OCI-LY3 (cell line): ENCODE results near the gene SLC19A1.

Experiments
- H2AFZ ChIP-seq: fragments of 200-600, 300-600 bp; shearing (Covaris generic); 2 replicates; pipeline ENCODE4 v1.6.0; 2014; ENCODE audit warnings: antibody characterized with exemption, low read depth, low read length
- H3K27ac ChIP-seq: fragments of 200-600, 300-600 bp; sonication (generic); 2 replicates; pipeline ENCODE4 v1.5.1; 2014; ENCODE audit warnings: mild to moderate bottlenecking, low read length, moderate library complexity, mixed read lengths
- H3K27me3 ChIP-seq: fragments of 200-600, 300-600 bp; sonication (generic); 2 replicates; pipeline ENCODE4 v1.6.1; 2014; ENCODE audit warnings: low read depth, low read length, mixed read lengths
- H3K36me3 ChIP-seq: fragments of 200-600, 300-600 bp; sonication (generic); replicated peaks from 2 replicates; pipeline ENCODE3; 2014; ENCODE audit warnings: low read depth, low read length, mixed read lengths
- H3K4me1 ChIP-seq: fragments of 300-600, 200-600 bp; sonication (generic); 2 replicates; pipeline ENCODE4 v1.6.1; 2014; ENCODE audit warnings: low read length, mixed read lengths
- H3K4me2 ChIP-seq: fragments of 200-600, 300-600 bp; sonication (generic); 2 replicates; pipeline ENCODE4 v1.6.1; 2014; ENCODE audit warnings: low read length, mixed read lengths
- H3K4me3 ChIP-seq: fragments of 300-600, 200-600 bp; sonication (generic); 2 replicates; pipeline ENCODE4 v1.5.1; 2014; ENCODE audit warnings: antibody characterized with exemption, mild to moderate bottlenecking, low read length, moderate library complexity
- H3K79me2 ChIP-seq: fragments of 300-600, 200-600 bp; shearing (Covaris generic); 2 replicates; pipeline ENCODE4 v1.6.1; 2014; ENCODE audit warnings: mild to moderate bottlenecking, low read length, mixed read lengths
- H3K9ac ChIP-seq: fragments of 300-600, 200-600 bp; shearing (Covaris generic); 2 replicates; pipeline ENCODE4 v1.6.0; 2014; ENCODE audit warnings: mild to moderate bottlenecking, low read length, moderate library complexity
- H3K9me3 ChIP-seq: fragments of 200-600, 300-600 bp; shearing (Covaris generic); 2 replicates; pipeline ENCODE4 v1.6.1; 2014; ENCODE audit warnings: low read length, mixed read lengths; ENCODE audit not compliant: insufficient read depth
- H4K20me1 ChIP-seq: fragments of 200-600, 300-600 bp; sonication (generic); 2 replicates; pipeline ENCODE4 v1.6.1; 2016; ENCODE audit warnings: low read length, mixed read lengths; ENCODE audit not compliant: insufficient read depth
- EZH2phosphoT487 ChIP-seq: fragments of 200-600 bp; shearing (Covaris generic); IDR thresholded peaks from 2 replicates; pipeline ENCODE4 v1.6.1; 2018; ENCODE audit warnings: antibody characterized with exemption, mixed run types, low read depth
- TF ChIP-seq, protein P1 (sequence below): fragments of 200-600, 300-600 bp; sonication (generic); IDR thresholded peaks from 2 replicates; pipeline ENCODE4 v1.5.1; 2014; ENCODE audit warnings: antibody characterized with exemption, low read length, low read depth

The SLC19A1 gene

DNA sequence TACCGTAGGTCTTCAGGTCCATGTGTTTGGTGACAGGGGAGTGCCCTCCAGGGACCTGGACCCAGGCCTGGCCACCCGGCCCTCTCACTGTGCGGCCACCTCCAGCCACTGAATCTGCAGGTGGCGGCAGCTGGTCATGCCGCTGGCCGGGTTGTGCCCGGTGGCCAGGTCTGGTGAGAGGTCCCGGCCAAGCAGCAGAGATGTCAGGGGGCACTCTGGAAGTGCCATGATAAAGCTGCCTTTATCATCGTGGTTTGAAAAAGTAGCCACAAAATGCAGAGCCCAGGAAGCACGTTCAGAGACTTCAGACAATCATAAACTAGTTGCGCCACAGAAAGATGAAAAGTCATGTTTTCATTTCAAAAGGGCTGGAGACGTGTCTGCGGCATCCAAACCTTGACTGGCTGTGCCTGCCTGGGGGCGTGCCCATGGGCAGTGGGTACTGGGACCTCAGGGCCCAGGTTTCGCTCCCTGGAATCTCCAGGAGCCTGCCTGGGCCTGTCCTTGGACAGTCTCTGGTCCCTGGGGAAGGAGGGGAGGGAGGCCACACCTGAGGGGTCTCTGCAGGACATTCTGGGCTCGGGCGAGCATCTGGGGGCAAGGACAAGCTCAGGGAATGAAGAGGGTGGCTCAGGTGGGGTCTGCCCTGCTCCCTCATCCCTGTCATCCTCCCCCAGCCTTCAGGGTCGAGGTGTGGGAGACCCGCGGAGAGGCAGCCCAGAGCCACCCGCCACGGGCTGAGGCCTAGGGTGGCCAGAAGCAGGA lies 92.4 kb downstream of the SLC19A1 start:
- Histone ChIP-seq H3K4me1 (no peaks in the 10 kb centered on the region), H3K9ac (no peak overlapping the region), H3K9me3 (no peaks in the 10 kb centered on the region), H3K27me3 (no peaks in the 10 kb centered on the region), H3K36me3 (no peaks in the 10 kb centered on the region), H3K4me3 (no peak overlapping the region), H4K20me1 (no peaks in the 10 kb centered on the region), H3K4me2 (no peak overlapping the region), H3K79me2 (no peaks in the 10 kb centered on the region), H3K27ac (no peak overlapping the region), H2AFZ (no peak overlapping the region)
- TF ChIP-seq, protein P1, sequence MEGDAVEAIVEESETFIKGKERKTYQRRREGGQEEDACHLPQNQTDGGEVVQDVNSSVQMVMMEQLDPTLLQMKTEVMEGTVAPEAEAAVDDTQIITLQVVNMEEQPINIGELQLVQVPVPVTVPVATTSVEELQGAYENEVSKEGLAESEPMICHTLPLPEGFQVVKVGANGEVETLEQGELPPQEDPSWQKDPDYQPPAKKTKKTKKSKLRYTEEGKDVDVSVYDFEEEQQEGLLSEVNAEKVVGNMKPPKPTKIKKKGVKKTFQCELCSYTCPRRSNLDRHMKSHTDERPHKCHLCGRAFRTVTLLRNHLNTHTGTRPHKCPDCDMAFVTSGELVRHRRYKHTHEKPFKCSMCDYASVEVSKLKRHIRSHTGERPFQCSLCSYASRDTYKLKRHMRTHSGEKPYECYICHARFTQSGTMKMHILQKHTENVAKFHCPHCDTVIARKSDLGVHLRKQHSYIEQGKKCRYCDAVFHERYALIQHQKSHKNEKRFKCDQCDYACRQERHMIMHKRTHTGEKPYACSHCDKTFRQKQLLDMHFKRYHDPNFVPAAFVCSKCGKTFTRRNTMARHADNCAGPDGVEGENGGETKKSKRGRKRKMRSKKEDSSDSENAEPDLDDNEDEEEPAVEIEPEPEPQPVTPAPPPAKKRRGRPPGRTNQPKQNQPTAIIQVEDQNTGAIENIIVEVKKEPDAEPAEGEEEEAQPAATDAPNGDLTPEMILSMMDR = no peak
- no peak for TF ChIP-seq EZH2phosphoT487

DNA sequence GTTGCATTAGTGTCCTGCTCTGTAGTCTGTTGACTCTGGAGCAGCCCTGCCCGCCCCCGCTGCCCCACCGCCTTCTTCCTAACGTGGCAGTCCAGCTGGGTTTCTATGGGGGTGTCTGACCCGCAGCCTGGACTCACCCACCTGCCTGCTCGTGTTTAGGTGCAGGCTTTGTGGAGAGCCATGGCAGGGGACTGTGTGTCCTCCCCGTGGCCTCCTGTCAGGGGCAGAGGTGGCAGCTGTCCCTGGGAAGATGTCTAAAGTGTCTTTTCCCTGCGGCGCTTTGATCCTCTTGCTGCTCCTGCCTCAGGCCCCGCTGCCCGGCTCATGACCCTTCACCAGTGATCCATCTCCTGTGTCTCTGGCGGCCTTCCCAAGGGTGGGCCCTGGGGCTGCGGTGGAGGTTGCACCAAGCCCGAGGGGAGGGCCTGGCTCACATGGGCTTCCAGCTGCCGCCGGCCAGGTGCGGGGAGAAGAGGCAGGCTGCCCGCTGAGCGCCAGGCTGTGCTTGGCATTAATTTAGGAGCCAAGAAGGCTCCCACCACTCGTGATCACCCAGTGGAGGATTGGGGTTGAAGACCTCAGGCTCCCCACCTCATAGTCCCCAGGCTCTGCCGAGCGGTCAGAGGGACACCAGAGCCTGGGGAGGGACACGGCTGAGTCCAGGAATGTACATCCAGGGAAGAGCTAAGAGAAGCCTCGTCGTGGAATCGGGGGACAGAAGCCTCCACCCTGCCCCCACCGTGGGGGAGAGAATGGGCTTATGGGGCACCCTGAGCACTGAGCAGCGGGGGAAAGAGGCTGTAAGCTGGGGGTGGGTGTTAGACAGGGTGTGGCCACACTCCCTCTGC lies 93.2 kb downstream of the SLC19A1 start:
- no peak overlapping the region for H3K4me2 ChIP-seq
- TF ChIP-seq EZH2phosphoT487 = no peak
- TF ChIP-seq, protein P1 = no peak
- H3K9ac ChIP-seq = no peak overlapping the region
- H3K27ac ChIP-seq = no peak overlapping the region
- no peak overlapping the region for H3K4me3 ChIP-seq
- H3K79me2 ChIP-seq = no peaks in the 10 kb centered on the region
- no peaks in the 10 kb centered on the region for H3K36me3 ChIP-seq
- no peak overlapping the region for H2AFZ ChIP-seq
- H3K4me1 ChIP-seq = no peaks in the 10 kb centered on the region
- H4K20me1 ChIP-seq = no peaks in the 10 kb centered on the region
- no peaks in the 10 kb centered on the region for H3K9me3 ChIP-seq
- H3K27me3 ChIP-seq = no peaks in the 10 kb centered on the region

DNA sequence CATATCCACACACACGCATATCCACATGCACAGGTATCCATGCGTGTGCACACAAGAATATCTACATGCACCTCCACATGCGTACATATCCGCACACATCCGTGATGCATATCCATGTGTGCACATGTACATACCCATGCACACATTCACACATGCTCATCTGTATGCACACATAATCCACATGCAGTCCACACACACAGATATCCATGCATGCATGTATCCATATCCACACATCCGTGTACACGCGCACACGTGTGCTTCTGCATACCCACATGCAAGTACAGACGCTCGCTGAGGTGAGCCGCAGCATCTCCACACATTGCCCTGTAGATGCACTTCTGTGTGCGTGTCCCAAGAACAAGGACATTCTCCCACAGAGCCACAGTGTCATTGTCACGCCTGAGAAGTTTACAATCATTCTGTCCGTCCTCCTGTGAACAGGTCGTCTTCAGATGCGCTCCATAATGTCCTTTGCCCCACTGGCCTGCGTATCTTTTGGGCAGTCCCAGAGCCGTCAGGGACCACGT lies 93.9 kb downstream of the SLC19A1 start:
- H3K4me3 ChIP-seq = no peak overlapping the region
- no peaks in the 10 kb centered on the region for H3K79me2 ChIP-seq

More for the DNA sequence above, 93.9 kb downstream of the SLC19A1 start:
- Histone ChIP-seq H2AFZ (no peak overlapping the region), H3K27ac (no peak overlapping the region), H4K20me1 (no peaks in the 10 kb centered on the region), H3K9me3 (no peaks in the 10 kb centered on the region), H3K4me2 (no peak overlapping the region), H3K4me1 (no peaks in the 10 kb centered on the region), H3K36me3 (no peaks in the 10 kb centered on the region), H3K9ac (no peak overlapping the region), H3K27me3 (no peaks in the 10 kb centered on the region)
- TF ChIP-seq EZH2phosphoT487 = no peak
- TF ChIP-seq, protein P1 = no peak
